Caco-2 (cell line): ENCODE measurements around the gene CCDC117. TPM values are rescaled to one million over a fixed set of nuclear protein-coding genes. Genes with fewer than 3 reads are reported as not detected.
A peak's percentile ranks its signal among the peaks of the same experiment; 100 is the strongest.

Experiments used
- BruUV-seq: library from RNA; stranded (reverse); fragments of 400-500 nt; replicated peaks from 2 replicates; lab custom pipeline; 2021; lab: Mats Ljungman, UMichigan
- CTCF ChIA-PET: fragments of 300-600 bp; sonication (Branson Sonifier 250); formaldehyde crosslinking; loops from one replicate; lab custom pipeline; 2022; ENCODE audit warnings: antibody characterized with exemption; lab: Charles Lee
- POLR2A ChIA-PET: fragments of 300-600 bp; sonication (Branson Sonifier 250); formaldehyde crosslinking; loops from one replicate; lab custom pipeline; 2022; ENCODE audit warnings: antibody characterized with exemption; lab: Charles Lee
- DNase-seq, 2 experiments: peaks; one replicate each; pipeline versions ENCODE4 v3.0.0 to v3.0.0-alpha.2; 2020 to 2022
- H3K27me3 ChIP-seq: replicated peaks from 2 replicates; pipeline ENCODE4 v1.6.0; 2011; ENCODE audit warnings: low read length; ENCODE audit not compliant: control insufficient read depth, insufficient read depth
- H3K36me3 ChIP-seq: 2 replicates; pipeline ENCODE4 v1.5.1; 2011; ENCODE audit warnings: low read length; ENCODE audit not compliant: control insufficient read depth, insufficient read depth
- H3K4me1 ChIP-seq: fragments of 250-450 bp; sonication (Bioruptor Pico); 2 replicates; pipeline ENCODE4 v1.5.1; 2020; ENCODE audit warnings: mild to moderate bottlenecking
- H3K4me3 ChIP-seq: 2 replicates; pipeline ENCODE4 v1.5.1; 2011; ENCODE audit warnings: low read depth, mild to moderate bottlenecking, control low read depth, low read length
- H3K9me3 ChIP-seq: fragments of 250-450 bp; sonication (Bioruptor Pico); 2 replicates; pipeline ENCODE4 v1.5.1; 2020; ENCODE audit warnings: mild to moderate bottlenecking, moderate library complexity
- H3K27ac Mint-ChIP-seq: one replicate; pipeline ENCODE4 v1.8.0; 2022; ENCODE audit warnings: mixed read lengths; ENCODE audit not compliant: unreplicated experiment
- H3K27me3 Mint-ChIP-seq: one replicate; pipeline ENCODE4 v1.8.0; 2022; ENCODE audit warnings: mixed read lengths; ENCODE audit not compliant: insufficient read depth, unreplicated experiment
- H3K36me3 Mint-ChIP-seq: one replicate; pipeline ENCODE4 v1.8.0; 2022; ENCODE audit warnings: mild to moderate bottlenecking, mixed read lengths; ENCODE audit not compliant: insufficient read depth, unreplicated experiment
- H3K4me1 Mint-ChIP-seq: one replicate; pipeline ENCODE4 v1.8.0; 2022; ENCODE audit warnings: low read depth, mixed read lengths; ENCODE audit not compliant: unreplicated experiment
- H3K4me3 Mint-ChIP-seq: one replicate; pipeline ENCODE4 v1.8.0; 2022; ENCODE audit warnings: mild to moderate bottlenecking, moderate library complexity, mixed read lengths; ENCODE audit not compliant: unreplicated experiment
- H3K9me3 Mint-ChIP-seq: one replicate; pipeline ENCODE4 v1.8.0; 2022; ENCODE audit warnings: mixed read lengths; ENCODE audit not compliant: unreplicated experiment
- CTCF ChIP-seq, 2 experiments: fragments of 200-600 bp in 1 of 2; IDR thresholded peaks; 1 replicate in 1 of 2; 2 replicates in 1 of 2; pipeline versions ENCODE4 v1.5.1 to v1.8.0; 2011 to 2022; ENCODE audit warnings: antibody characterized with exemption in 1 of 2, control low read depth in 1 of 2, inconsistent platforms in 1 of 2, low read depth in 1 of 2, low read length in 1 of 2, mild to moderate bottlenecking in 1 of 2, moderate library complexity in 1 of 2; ENCODE audit not compliant: insufficient read depth in 1 of 2, severe bottlenecking in 1 of 2, unreplicated experiment in 1 of 2
- intact Hi-C: fragments of 100-400 bp; cut with micrococcal nuclease; formaldehyde crosslinking; loops from one replicate; pipeline ENCODE4 v1.10.0; 2022; ENCODE audit not compliant: unreplicated experiment
- total RNA-seq: library from RNA; stranded (reverse); gene quantifications from 2 replicates; pipeline ENCODE4 v1.2.3, GENCODE V29; 2022

The CCDC117 gene
- total RNA-seq, 1 experiment from 2014 or later, result 27.8 TPM

- no peaks in the 10 kb centered on the region for H3K9me3 Mint-ChIP-seq
- Histone ChIP-seq H3K9me3 (no peaks in the 10 kb centered on the region), H3K4me1 (peaks cover 17% of the 10 kb centered on the region), H3K27me3 (no peaks in the 10 kb centered on the region), H3K4me3 (peak overlapping the region; percentile 94), H3K36me3 (peaks cover 2% of the 10 kb centered on the region)
- intact Hi-C loops, result loop anchor here (1.0 to 2.0 kb wide), 4 partner anchors 15 to 30 kb away; no protein-coding TSS in a partner anchor
- H3K27me3 Mint-ChIP-seq, result no peaks in the 10 kb centered on the region
- peak overlapping the region; percentile 93 for H3K4me3 Mint-ChIP-seq
- DNase-seq, result peak in 1 of 2 experiments; percentile 70
- BruUV-seq, result TSS peak; percentile 33
- H3K36me3 Mint-ChIP-seq, result peaks cover 62% of the 10 kb centered on the region
- ChIA-PET POLR2A (interaction anchor here (0.5 to 3.2 kb wide), 16 partner anchors 9 to 835 kb away, joined by 3 to 43 read pairs (median 6); partner anchors contain the start of genes CCDC117 and KREMEN1), CTCF (interaction anchor here (0.8 to 2.5 kb wide), 6 partner anchors 9 to 199 kb away, joined by 3 to 11 read pairs (median 4); no protein-coding TSS in a partner anchor)
- TF ChIP-seq CTCF (IDR thresholded peaks at IDR 0.05; ENCODE audit: insufficient read depth in 1 of 2, low read depth in 1 of 2, low read length in 1 of 2, severe bottlenecking in 1 of 2, unreplicated experiment in 1 of 2), result no peak
- peak overlapping the region; percentile 99 for H3K27ac Mint-ChIP-seq
- H3K4me1 Mint-ChIP-seq, result peaks cover 19% of the 10 kb centered on the region
Observed at GRCh38 chr22:28799606-28800307, 27.3 kb downstream of the CCDC117 start.

GRCh38 chr22:28800308-28801041, 28.0 kb downstream of the CCDC117 start, which contains the start of gene XBP1:
TSS of gene XBP1 (minus strand) at chr22:28800569.
- Histone ChIP-seq H3K36me3 (peaks cover 2% of the 10 kb centered on the region), H3K27me3 (no peaks in the 10 kb centered on the region), H3K9me3 (no peaks in the 10 kb centered on the region), H3K4me1 (peaks cover 17% of the 10 kb centered on the region), H3K4me3 (peak within 1 kb of the TSS; percentile 94)
- BruUV-seq, result no TSS peak
- TF ChIP-seq CTCF (IDR thresholded peaks at IDR 0.05; ENCODE audit: insufficient read depth in 1 of 2, low read depth in 1 of 2, low read length in 1 of 2, severe bottlenecking in 1 of 2, unreplicated experiment in 1 of 2), result no peak
- CTCF ChIA-PET, result interaction anchor here (0.8 to 2.5 kb wide), 6 partner anchors 8 to 200 kb away, joined by 3 to 11 read pairs (median 4); no protein-coding TSS in a partner anchor
- peak; percentile 92 to 96 for DNase-seq
- intact Hi-C loops, result loop anchor here (1.0 to 2.0 kb wide), 2 partner anchors 18 to 29 kb away; no protein-coding TSS in a partner anchor
- peaks cover 19% of the 10 kb centered on the region for H3K4me1 Mint-ChIP-seq
- POLR2A ChIA-PET, result interaction anchor here (0.5 to 3.2 kb wide), 15 partner anchors 8 to 835 kb away, joined by 3 to 43 read pairs (median 6); partner anchors contain the start of genes CCDC117 and KREMEN1
- peak within 1 kb of the TSS; percentile 99 for H3K27ac Mint-ChIP-seq
- no peaks in the 10 kb centered on the region for H3K9me3 Mint-ChIP-seq
- H3K27me3 Mint-ChIP-seq, result no peaks in the 10 kb centered on the region
- peak within 1 kb of the TSS; percentile 93 for H3K4me3 Mint-ChIP-seq
- H3K36me3 Mint-ChIP-seq, result peaks cover 55% of the 10 kb centered on the region
